DND-41 (cell line): Measurements from ENCODE around the gene SDCBP2.

Experiments
- ATAC-seq: fragments of 200-7000 bp; cut with Tn5 transposase; 3 replicates; pipeline ENCODE4 v1.9.1; 2021; ENCODE audit warnings: low read depth; ENCODE audit not compliant: insufficient read depth
- DNase-seq: peaks from one replicate; pipeline ENCODE4 v3.0.0-alpha.2; 2020
- H2AFZ ChIP-seq: 2 replicates; pipeline ENCODE4 v1.6.0; 2012; ENCODE audit warnings: low read depth, low read length
- H3K27ac ChIP-seq: 2 replicates; pipeline ENCODE4 v1.5.1; 2012; ENCODE audit warnings: low read length, inconsistent platforms
- H3K27me3 ChIP-seq: fragments of 200-600 bp; sonication (generic); 2 replicates; pipeline ENCODE4 v1.6.0; 2012; ENCODE audit warnings: low read length, mild to moderate bottlenecking, inconsistent platforms; ENCODE audit not compliant: insufficient read depth, poor library complexity
- H3K36me3 ChIP-seq: 2 replicates; pipeline ENCODE4 v1.5.1; 2012; ENCODE audit warnings: low read length, inconsistent platforms; ENCODE audit not compliant: insufficient read depth
- H3K4me1 ChIP-seq: 2 replicates; pipeline ENCODE4 v1.5.1; 2012; ENCODE audit warnings: mild to moderate bottlenecking, low read length; ENCODE audit not compliant: insufficient read depth
- H3K4me2 ChIP-seq: 2 replicates; pipeline ENCODE4 v1.6.0; 2012; ENCODE audit warnings: mild to moderate bottlenecking, moderate library complexity, low read length, inconsistent platforms; ENCODE audit not compliant: insufficient read depth
- H3K4me3 ChIP-seq, 2 experiments: fragments of 200-600 bp in 1 of 2; shearing (Covaris generic) in 1 of 2; 2 replicates each; pipeline ENCODE4 v1.5.1; 2012 to 2016; ENCODE audit warnings: inconsistent platforms in 2 of 2, low read length in 2 of 2, mild to moderate bottlenecking in 2 of 2, low read depth in 1 of 2, moderate library complexity in 1 of 2
- H3K79me2 ChIP-seq: 2 replicates; pipeline ENCODE4 v1.6.0; 2012; ENCODE audit warnings: low read length, inconsistent platforms; ENCODE audit not compliant: insufficient read depth
- H3K9ac ChIP-seq: 2 replicates; pipeline ENCODE4 v1.6.0; 2012; ENCODE audit warnings: low read depth, mild to moderate bottlenecking, inconsistent platforms, low read length, moderate library complexity
- H3K9me3 ChIP-seq: 2 replicates; pipeline ENCODE4 v1.5.1; 2012; ENCODE audit warnings: low read length, moderate library complexity, mild to moderate bottlenecking, inconsistent platforms; ENCODE audit not compliant: insufficient read depth, severe bottlenecking
- H4K20me1 ChIP-seq: 2 replicates; pipeline ENCODE4 v1.6.0; 2012; ENCODE audit warnings: low read length; ENCODE audit not compliant: insufficient read depth
- EZH2 ChIP-seq: IDR thresholded peaks from 3 replicates; pipeline ENCODE4 v1.6.1; 2012; ENCODE audit warnings: borderline replicate concordance, low read depth, mild to moderate bottlenecking, moderate library complexity, low read length, inconsistent platforms; ENCODE audit not compliant: severe bottlenecking
- TF ChIP-seq, protein P1 (sequence below): IDR thresholded peaks from 2 replicates; pipeline ENCODE4 v1.5.1; 2012; ENCODE audit warnings: borderline replicate concordance, low read length, moderate library complexity, mild to moderate bottlenecking; ENCODE audit not compliant: poor library complexity, severe bottlenecking; ENCODE audit errors: extremely low read depth

The SDCBP2 gene

DNA sequence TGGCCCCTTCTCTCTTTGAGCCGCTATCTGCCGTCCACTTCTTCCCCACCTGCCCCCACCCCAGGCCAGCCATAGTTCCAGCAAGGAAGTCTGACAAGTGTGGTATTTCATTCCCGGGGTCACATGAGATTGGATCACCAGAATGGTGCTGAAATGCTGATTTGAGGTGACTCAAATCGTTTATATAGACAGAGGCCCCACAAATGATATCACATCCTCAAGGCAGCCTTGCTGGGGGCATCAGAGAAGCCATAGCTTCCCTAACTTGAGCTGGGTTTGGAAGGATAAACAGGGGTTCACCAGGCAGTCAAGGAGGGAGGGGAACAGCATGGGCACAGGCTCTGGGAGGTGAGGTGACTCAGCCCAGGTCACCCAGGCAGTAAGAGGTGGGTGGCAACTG, 9.9 kb downstream of the SDCBP2 start:
- H3K27me3 ChIP-seq, result no peaks in the 10 kb centered on the region
- no peaks in the 10 kb centered on the region for H3K9me3 ChIP-seq
- TF ChIP-seq, protein P1, sequence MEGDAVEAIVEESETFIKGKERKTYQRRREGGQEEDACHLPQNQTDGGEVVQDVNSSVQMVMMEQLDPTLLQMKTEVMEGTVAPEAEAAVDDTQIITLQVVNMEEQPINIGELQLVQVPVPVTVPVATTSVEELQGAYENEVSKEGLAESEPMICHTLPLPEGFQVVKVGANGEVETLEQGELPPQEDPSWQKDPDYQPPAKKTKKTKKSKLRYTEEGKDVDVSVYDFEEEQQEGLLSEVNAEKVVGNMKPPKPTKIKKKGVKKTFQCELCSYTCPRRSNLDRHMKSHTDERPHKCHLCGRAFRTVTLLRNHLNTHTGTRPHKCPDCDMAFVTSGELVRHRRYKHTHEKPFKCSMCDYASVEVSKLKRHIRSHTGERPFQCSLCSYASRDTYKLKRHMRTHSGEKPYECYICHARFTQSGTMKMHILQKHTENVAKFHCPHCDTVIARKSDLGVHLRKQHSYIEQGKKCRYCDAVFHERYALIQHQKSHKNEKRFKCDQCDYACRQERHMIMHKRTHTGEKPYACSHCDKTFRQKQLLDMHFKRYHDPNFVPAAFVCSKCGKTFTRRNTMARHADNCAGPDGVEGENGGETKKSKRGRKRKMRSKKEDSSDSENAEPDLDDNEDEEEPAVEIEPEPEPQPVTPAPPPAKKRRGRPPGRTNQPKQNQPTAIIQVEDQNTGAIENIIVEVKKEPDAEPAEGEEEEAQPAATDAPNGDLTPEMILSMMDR, result no peak
- TF ChIP-seq EZH2, result no peak
- ATAC-seq (no peak), DNase-seq (no peak)
- no peaks in the 10 kb centered on the region for H4K20me1 ChIP-seq
- H3K36me3 ChIP-seq, result no peaks in the 10 kb centered on the region
- H3K9ac ChIP-seq, result no peak overlapping the region
- H3K4me2 ChIP-seq, result no peak overlapping the region
- no peak overlapping the region for H3K27ac ChIP-seq
- H3K79me2 ChIP-seq, result no peaks in the 10 kb centered on the region
- no peak overlapping the region for H3K4me3 ChIP-seq
- no peaks in the 10 kb centered on the region for H3K4me1 ChIP-seq
- no peak overlapping the region for H2AFZ ChIP-seq

DNA sequence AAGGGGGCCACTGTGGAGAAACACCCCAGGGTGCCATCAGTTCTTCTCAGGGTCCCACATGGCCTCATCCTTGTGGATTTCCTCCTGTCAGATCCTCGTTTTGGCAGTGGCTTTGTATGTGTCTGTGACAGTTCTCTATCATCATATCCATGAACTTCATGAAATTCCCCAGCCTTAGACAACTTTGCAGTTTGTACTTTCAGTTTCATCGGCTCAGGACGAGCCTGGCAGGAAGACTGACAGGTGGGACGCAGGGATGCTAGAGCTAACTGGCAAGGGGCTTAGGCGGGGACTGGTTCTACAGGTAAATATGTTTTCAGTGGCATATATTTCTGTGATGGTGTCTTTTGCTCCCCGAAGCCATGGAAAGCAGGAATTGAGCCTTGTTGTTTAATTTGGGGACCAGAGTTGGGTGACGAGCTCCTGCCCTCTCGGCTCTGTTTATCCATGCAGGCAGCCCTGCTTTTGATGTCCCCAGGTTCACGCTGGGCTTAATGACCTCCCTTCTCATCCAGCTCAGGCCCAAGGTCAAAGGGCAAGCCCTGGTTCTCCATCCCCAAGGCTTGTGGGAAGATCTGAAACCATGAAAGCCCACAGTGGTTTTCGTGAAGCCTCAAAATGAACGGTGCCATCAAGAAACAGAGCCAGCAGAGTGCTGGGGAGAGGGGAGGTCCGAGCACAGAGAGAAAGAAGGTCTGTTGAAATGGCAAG, 11.2 kb downstream of the SDCBP2 start:
- Histone ChIP-seq H3K4me3 (no peak overlapping the region), H4K20me1 (no peaks in the 10 kb centered on the region), H3K79me2 (no peaks in the 10 kb centered on the region), H3K4me2 (no peak overlapping the region), H3K9me3 (no peaks in the 10 kb centered on the region), H3K4me1 (peaks cover 8% of the 10 kb centered on the region), H3K27me3 (no peaks in the 10 kb centered on the region), H3K36me3 (no peaks in the 10 kb centered on the region), H2AFZ (no peak overlapping the region), H3K27ac (no peak overlapping the region), H3K9ac (no peak overlapping the region)
- ATAC-seq (no peak), DNase-seq (no peak)
- no peak for TF ChIP-seq EZH2
- TF ChIP-seq, protein P1, result no peak

DNA sequence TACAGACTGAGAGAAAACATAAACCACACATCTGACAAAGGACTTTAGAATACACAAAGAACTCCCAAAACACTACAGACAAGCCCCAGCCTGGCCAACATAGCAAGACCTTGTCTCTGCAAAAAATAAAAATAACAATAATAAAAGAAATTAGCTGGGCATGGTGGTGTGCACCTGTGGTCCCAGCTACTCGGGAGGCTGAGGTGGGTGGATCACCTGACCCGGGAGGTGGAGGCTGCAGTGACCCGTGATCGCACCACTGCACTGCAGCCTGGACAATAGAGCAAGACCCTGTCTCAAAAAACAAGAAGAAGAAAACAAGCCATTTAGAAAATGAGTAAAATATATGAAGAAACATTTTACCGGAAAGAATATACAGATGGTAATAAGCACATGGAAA, 13.1 kb downstream of the SDCBP2 start:
- Histone ChIP-seq H3K4me2 (no peak overlapping the region), H3K27me3 (no peaks in the 10 kb centered on the region), H3K9me3 (no peaks in the 10 kb centered on the region), H4K20me1 (no peaks in the 10 kb centered on the region), H3K36me3 (no peaks in the 10 kb centered on the region), H3K4me3 (no peak overlapping the region), H2AFZ (no peak overlapping the region), H3K27ac (no peak overlapping the region), H3K4me1 (peaks cover 8% of the 10 kb centered on the region), H3K79me2 (no peaks in the 10 kb centered on the region), H3K9ac (no peak overlapping the region)
- TF ChIP-seq, protein P1, result no peak
- no peak for TF ChIP-seq EZH2
- ATAC-seq (no peak), DNase-seq (no peak)
